Fibroblast of skin of left quadriceps (primary cell): ENCODE results near the gene ZNRF1.
"Not testable (repeated sequence)": the region's sequence is repeated elsewhere in the genome, so short reads cannot be mapped to it uniquely, and the experiment has no call there.

Experiments
- DNase-seq, 2 experiments: peaks; one replicate each; pipeline ENCODE4 v3.0.0-alpha.2; 2013; ENCODE audit warnings: low read depth in 2 of 2

Gene ZNRF1

GRCh38 chr16:74998481-74999218 lies at the start of gene ZNRF1:
Gene ZNRF1, plus strand, starts transcription at chr16:74999024. Its CDS starts 648 bp downstream, at chr16:74999672.
- peak; percentile 39 to 44 for DNase-seq

- no peak for DNase-seq
Measured at GRCh38 chr16:74949309-74949708, 49.5 kb upstream of the ZNRF1 start.

GRCh38 chr16:74950511-74950910 lies 48.3 kb upstream of the ZNRF1 start:
- DNase-seq: no peak

GRCh38 chr16:74951206-74951605 lies 47.6 kb upstream of the ZNRF1 start:
- DNase-seq: no peak

GRCh38 chr16:74951681-74952080 lies 47.1 kb upstream of the ZNRF1 start:
- no peak for DNase-seq

GRCh38 chr16:74954763-74955162 lies 44.1 kb upstream of the ZNRF1 start:
- DNase-seq: no peak

GRCh38 chr16:74973304-74973703 lies 25.5 kb upstream of the ZNRF1 start:
- DNase-seq: no peak

- DNase-seq: no peak
Measured at GRCh38 chr16:74975591-74975990, 23.2 kb upstream of the ZNRF1 start.

- DNase-seq: no peak
Measured at GRCh38 chr16:74982256-74982655, 16.6 kb upstream of the ZNRF1 start.

GRCh38 chr16:74984194-74984528 lies 14.7 kb upstream of the ZNRF1 start:
- DNase-seq: no peak

GRCh38 chr16:74984529-74985296 lies 14.1 kb upstream of the ZNRF1 start, which contains the start of gene WDR59:
Gene WDR59, minus strand, starts transcription at chr16:74985123. Its CDS starts 106 bp downstream, at chr16:74985017.
- peak; percentile 98 for DNase-seq

GRCh38 chr16:74987027-74987681 lies 11.7 kb upstream of the ZNRF1 start:
- no peak for DNase-seq

GRCh38 chr16:74989864-74990263 lies 9.0 kb upstream of the ZNRF1 start:
- DNase-seq: not testable (repeated sequence)

GRCh38 chr16:74990832-74991231 lies 8.0 kb upstream of the ZNRF1 start:
- DNase-seq: no peak

GRCh38 chr16:74991268-74991592 lies 7.6 kb upstream of the ZNRF1 start:
- DNase-seq: no peak

GRCh38 chr16:74991593-74992403 lies 7.0 kb upstream of the ZNRF1 start:
- DNase-seq: no peak

- no peak for DNase-seq
Measured at GRCh38 chr16:74995986-74996385, 2.8 kb upstream of the ZNRF1 start.

- no peak for DNase-seq
Measured at GRCh38 chr16:74997042-74997491, 1.8 kb upstream of the ZNRF1 start.

GRCh38 chr16:74999219-74999608 lies 390 bp downstream of the ZNRF1 start:
- DNase-seq: no peak

- no peak for DNase-seq
Measured at GRCh38 chr16:74999609-75000480, 1.0 kb downstream of the ZNRF1 start.
